Embryonic facial prominence (tissue), 1 donor: ENCODE results near the gene SLC3A2.
"Not testable (repeated sequence)": the region's sequence is repeated elsewhere in the genome, so short reads cannot be mapped to it uniquely, and the experiment has no call there.

Experiments used
- DNase-seq: peaks from one replicate; pipeline ENCODE4 v3.0.0-alpha.2; 2016; ENCODE audit errors: extremely low spot score

Gene SLC3A2

GRCh38 chr11:62852523-62853188, 28.0 kb upstream of the SLC3A2 start:
- no peak for DNase-seq

- DNase-seq, result no peak
Observed at GRCh38 chr11:62853279-62853965, 27.3 kb upstream of the SLC3A2 start.

- DNase-seq, result no peak
Observed at GRCh38 chr11:62854013-62854824, 26.5 kb upstream of the SLC3A2 start.

- no peak for DNase-seq
Observed at GRCh38 chr11:62854825-62855570, 25.7 kb upstream of the SLC3A2 start.

DNA sequence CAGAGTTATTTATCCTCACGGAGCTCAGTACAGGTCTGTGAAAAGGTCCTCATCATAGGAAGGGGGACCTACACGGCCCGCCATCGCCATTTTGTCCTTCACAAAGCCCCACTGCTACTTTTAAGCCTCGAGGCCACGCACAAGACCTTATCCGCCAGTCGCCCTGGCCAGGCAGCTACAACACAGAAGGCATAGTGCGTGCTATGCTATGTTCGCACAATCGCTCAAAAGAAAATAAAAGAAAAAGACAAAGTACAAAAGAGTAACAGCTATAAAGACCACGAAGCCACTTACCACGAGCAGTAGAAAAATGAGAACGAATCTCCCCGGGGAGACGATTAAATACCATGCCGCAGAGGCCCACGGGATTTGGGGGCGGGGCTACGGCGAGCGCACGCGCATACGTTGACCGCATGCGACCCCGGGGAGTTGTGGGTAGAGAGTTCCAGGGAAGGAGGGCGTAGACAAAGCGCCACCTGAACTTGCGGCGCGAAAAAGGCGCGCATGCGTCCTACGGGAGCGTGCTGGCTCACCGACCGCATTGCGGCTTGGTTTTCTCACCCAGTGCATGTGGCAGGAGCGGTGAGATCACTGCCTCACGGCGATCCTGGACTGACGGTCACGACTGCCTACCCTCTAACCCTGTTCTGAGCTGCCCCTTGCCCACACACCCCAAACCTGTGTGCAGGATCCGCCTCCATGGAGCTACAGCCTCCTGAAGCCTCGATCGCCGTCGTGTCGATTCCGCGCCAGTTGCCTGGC, 24.9 kb upstream of the SLC3A2 start:
- peak; percentile 95 for DNase-seq

DNA sequence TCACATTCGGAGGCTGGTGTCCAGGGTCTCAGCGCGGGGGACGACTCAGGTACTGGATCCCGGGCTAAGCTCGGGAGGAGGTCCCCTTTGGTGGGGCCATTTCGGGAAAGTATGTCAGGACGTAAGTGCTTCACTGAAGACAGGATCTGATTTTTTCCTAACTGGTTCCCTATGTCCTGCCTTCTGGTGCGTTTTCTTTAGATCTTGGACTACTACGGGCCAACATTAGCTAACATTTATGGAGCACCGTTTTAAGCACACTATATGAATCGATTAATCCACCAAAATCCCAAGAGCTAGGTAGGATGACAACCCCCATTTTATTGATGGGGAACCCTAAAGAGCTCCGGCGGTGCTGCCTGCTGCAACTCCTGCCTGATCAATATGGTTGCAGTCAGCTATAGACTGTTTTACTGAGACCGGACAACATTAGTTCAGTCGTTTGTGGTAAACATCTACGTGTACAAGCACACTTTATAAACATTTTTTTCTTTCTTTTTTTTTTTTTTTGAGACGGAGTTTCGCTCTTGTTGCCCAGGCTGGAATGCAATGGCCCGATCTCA, 24.3 kb upstream of the SLC3A2 start:
- DNase-seq, result no peak

DNA sequence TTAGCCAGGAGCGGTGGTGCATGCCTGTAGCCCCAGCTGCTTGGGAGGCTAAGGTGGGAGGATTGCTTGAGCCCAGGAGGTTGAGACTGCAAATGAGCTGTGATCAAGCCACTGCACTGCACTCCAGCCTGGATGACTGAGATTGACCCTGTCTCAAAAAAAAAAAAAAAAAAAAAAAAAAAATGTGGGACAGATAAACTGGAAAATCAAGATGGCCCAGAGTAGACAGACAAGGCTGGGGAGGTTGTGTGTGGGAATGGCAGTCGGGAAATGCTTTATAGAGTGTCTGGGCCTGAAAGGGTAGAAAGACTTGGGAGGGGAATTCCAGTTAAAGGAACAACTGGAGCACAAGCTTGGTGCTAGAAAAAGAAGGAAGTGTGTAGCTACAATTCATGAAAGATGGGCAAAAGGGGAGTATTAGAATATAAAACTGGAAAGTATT, 23.1 kb upstream of the SLC3A2 start:
- no peak for DNase-seq

DNA sequence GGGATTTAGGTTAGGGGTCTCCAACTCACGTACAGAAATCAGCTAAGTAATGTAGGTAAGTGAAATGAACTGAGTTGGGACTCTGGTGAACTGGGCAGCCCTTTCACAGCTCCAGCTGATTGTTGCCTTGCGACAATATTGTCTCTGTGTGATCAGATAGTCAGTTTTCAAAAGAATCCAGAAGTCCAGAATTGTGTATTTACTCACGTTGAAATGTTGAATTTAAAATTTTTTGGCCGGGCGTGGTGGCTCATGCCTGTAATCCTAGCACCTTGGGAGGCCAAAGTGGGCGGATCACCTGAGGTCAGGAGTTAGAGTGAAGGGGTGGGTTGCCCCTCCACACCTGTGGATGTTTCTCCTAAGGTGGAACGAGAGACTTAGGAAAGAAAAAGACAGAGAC, 22.5 kb upstream of the SLC3A2 start:
- no peak for DNase-seq

GRCh38 chr11:62859281-62859703, 21.4 kb upstream of the SLC3A2 start:
- DNase-seq, result not testable (repeated sequence)

GRCh38 chr11:62860835-62861563, 19.7 kb upstream of the SLC3A2 start:
- no peak for DNase-seq

DNA sequence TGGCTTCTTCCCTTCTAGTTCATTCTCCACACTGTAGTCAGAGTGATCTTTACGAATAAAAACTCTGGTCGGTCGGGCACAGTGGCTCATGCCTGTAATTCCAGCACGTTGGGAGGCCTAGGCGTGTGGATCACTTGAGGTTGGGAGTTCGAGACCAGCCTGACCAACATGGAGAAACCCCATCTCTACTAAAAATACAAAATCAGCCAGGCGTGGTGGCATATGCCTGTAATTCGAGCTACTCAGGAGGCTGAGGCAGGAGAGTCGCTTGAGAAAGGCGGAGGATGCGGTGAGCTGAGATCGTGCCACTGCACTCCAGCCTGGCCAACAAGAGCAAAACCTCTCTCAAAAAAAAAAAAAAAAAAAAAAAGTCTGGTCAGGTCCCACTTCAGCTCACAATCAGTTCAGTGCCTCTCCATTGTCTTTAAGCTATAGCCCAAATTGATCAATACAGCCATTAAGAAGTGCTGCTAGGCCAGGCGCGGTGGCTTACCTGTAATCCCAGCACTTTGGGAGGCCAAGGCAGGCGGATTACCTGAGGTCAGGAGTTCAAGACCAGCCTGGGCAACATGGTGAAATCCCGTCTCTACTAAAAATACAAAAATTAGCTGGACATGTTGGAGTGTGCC, 19.0 kb upstream of the SLC3A2 start:
- not testable (repeated sequence) for DNase-seq

GRCh38 chr11:62863687-62864335, 16.9 kb upstream of the SLC3A2 start:
- DNase-seq, result no peak

GRCh38 chr11:62865635-62866034, 15.1 kb upstream of the SLC3A2 start:
- no peak for DNase-seq

DNA sequence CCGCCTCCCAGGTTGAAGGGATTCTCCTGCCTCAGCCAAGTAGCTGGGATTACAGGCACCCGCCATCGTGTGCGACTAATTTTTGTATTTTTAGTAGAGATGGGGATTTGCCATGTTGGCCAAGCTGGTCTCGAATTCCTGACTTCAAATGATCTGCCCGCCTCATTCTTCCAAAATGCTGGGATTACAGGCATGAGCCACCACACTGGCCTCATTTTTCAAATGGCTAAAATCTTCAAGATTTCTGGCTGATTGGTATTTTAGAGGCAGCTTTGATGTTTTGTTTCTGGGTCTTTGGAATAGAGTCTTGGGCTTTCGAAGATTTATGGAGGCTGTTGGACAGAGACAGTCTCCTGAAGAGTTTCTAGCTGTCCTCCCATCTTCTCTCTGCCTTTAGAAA, 5.8 kb upstream of the SLC3A2 start:
- DNase-seq, result no peak

DNA sequence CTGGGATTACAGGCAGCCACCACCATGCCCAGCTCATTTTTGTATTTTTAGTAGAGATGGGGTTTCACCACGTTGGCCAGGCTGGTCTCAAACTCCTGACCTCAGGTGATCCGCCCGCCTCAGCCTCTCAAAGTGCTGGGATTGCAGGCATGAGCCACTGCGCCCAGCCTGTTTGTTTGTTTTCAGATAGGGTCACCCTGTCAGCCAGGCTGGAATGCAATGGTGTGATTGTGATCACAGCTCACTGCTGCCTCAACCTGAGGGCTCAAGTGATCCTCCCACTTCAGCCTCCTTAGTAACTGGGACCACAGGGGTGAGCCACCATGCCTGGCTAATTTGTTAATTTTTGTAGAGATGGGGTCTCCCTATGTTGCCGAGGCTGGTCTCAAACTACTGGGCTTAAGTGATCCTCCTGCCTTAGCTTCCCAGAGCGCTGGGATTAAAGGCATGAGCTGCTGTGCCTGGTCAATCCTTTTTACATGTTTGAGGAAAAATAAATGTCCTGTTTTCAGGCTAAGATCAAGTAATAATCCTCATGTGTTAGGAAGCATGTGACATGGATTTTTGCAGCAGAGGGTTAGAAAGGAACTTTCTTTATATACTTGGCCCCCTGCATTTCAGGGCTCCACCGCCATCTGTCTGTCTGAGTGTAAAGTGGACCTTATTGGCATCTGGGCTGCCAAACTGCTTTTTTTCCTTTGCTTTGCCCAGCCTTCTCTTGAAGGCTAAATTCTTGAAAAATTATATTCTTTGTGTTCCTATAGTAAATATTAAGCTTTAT, 4.8 kb upstream of the SLC3A2 start:
- DNase-seq, result no peak

DNA sequence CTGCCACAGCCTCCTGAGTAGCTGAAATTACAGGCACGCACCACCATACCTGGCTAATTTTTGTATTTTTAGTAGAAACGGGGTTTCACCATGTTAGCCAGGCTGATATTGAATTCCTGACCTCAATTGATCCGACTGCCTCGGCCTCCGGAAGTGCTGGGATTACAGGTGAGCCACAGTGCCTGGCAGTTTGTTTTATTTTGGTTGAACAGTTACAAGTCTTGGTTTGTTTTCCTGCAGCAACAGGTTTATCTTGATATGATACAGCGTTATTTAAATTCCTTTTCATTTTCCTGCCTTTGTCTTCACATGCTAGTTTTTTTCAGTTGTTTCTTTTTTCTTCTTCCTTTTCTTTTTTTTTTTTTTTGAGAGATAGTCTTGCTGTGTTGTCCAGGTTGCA, 4.0 kb upstream of the SLC3A2 start:
- no peak for DNase-seq

DNA sequence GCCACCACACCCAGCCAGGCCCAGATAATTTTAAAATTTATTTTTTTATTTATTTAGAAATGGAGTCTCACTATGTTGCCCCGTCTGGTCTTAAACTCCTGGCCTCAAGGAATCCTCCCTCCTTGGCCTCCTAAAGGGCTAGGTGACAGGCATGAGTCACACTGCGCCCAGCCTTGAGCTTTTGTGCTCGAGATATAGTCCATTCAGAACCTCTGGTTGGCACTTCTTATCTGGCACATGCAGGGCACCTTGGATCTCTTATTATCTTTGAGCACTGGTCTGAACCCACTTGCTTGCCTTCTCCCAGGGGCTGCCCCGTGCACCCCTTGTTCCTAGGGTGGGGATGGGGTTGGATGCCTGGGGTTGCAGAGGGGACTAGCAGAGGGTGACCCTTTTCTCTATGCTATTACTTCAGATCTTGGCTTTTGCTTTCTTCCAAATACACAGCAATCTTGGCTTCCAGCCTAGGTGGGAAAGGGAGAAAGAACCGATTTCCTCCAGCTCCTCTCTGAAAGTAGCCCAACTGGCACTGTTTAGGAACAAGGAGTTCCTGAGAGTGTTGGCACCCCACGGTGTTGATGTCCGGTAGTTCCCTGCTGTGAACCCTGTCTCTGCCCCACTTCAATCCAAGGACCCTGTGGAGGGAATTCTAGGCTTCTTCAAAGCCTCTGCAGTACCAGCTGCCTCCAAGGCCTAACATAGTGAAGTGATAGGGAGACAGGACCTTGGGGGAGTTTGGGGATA, 1.3 kb upstream of the SLC3A2 start:
- no peak for DNase-seq
